ENCODE measurements around the gene PLCB4.

Gene PLCB4

DNA sequence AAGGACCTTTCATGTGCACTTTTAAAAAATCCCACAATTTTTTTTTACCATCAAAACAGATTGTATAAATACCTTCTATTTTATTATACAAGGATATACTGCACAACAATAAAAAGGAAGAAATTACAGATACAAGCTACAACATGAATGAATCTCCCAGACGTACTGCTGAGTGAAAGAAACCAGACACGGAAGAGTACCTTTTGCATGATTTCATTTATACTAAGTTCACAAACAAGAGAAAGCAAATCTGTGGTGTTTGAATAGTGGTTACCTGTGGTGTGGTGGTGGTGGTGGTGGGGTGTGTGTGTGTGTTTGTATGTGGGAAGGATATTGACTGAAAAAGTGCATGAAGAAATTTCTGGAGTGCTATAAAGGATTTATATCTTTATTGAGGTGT is 6.8 kb upstream of the PLCB4 start:
- no peak for DNase-seq

DNA sequence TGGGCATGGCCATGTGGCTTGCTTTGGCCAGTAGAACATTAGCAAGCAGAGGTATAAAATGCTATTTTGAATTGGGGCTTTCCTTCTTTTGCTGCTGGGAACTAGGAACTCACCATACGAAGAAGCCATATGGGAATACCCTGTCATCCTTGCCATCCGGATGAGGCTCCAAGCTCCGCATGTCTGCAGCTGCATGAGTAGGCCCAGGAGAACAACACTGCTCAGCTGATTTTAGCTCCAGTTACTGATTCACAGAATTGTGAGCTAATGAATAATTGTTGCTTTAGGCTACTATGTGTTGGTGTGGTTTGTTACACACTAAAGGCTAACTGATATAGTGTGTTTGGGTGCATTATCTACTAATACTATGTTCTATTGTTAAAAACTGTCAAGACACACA is 2.7 kb upstream of the PLCB4 start:
- DNase-seq, result no peak

DNA sequence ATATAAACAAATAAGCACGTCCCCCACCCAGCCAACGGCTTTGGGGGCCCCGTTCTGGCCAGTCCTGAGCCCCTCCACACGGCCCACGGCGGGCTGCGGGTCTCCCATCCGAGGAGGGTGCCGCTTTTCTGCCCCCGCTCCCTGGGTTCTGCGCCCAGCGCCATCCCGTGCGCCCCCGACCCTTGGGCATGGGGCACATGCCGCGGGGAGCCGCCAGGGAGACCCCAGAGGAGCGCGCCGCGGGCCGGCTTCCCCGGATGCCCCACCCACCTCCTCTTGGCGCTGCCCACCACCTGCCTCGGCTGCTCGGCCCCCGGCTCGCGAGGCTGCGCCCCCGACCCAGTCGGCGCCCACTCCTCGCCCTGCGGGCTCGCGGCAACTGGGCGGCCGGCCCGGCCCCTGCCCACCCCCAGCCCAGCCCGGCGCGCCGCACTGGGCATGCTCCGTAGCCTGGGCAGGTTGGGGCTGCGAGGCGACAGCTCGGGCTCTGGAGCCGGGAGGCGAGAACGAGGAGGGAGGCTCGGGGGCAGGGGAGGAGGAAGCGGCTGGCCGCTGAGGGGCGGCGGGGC is 570 bp upstream of the PLCB4 start:
- peak in 1 of 3 donors; percentile 36 for DNase-seq

DNA sequence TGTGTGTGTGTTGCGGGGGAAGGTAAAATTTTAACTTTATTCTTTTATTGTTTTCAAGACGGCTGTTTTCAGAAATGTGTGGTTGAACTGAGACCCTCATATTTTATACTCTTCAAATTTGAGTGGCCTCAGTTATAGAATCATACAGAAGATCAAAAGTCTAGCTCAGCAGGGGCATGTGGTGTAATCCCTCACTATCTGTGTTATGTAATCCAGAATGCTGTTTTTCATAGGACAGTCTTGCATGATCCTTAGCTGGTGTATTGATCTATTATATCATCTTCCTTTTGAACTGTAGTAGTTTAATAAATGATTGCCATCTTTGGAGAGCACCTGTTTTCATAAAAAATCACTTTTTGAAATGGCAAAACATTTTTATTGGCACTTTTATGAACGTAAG is 1.4 kb downstream of the PLCB4 start:
- DNase-seq, result no peak

DNA sequence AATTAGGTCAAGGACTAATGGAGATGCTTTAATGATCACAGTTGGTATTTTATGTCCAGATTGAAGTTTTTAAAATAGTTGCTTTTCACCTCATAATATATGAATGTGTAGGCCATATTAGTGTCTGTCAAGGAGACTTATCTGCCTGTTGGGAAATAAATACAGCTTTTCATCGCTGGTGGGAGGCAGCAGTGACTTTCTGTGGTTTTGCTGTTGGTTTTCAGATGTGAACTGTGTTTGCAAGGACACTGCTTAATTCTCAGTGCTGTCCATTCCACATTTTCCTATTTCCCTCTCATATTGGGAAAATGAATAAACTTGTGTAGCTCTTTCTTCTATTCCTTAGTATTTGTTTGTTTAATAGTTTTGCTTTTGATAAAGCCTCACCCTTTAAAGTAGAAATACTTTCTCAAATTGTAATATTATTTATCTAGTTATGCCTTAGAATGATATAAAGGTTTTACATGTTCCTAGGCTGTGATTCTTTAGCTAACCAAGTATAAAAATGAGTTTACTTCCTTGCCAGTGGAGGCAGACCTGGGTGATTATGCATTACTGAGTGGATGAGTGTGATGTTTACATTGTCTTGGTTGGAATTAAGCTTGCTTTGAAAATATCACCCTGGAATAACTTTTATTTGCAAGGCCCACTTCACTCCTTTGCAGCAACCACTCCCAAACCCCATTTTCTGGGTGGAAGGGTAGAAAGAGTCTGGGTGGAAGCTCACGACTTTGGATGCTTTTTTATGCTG is 3.3 kb downstream of the PLCB4 start:
- DNase-seq, result no peak

DNA sequence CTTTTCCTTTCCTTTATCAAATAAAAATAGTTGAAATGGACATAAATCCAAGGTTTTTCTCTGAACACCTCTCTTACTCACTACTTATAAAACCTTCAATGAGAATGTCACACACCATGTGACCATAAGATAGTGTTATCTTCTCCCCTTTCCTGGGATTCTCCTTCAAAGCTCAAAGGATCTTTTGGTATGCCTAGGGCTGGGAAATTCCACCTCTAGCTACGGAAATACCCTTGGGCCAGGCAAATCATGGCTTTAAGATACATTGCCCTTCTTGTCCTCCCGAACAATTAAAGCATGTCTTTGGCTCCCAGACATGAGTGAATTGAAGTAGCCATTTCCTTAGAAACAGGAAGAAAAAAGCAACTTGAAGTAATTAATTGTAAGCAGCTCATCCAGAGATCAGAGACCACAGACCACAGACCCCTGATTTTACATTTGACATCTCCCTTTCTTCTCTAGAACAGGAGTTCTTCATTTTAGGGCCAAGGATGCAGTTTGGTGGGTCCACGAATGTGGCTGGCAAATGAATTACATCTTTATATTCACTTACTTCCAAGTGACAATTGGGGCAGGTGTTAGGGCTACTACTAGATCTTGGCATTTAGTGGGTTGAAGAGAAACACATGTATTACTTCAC is 4.1 kb downstream of the PLCB4 start:
- peak in 1 of 3 donors; percentile 5 for DNase-seq

DNA sequence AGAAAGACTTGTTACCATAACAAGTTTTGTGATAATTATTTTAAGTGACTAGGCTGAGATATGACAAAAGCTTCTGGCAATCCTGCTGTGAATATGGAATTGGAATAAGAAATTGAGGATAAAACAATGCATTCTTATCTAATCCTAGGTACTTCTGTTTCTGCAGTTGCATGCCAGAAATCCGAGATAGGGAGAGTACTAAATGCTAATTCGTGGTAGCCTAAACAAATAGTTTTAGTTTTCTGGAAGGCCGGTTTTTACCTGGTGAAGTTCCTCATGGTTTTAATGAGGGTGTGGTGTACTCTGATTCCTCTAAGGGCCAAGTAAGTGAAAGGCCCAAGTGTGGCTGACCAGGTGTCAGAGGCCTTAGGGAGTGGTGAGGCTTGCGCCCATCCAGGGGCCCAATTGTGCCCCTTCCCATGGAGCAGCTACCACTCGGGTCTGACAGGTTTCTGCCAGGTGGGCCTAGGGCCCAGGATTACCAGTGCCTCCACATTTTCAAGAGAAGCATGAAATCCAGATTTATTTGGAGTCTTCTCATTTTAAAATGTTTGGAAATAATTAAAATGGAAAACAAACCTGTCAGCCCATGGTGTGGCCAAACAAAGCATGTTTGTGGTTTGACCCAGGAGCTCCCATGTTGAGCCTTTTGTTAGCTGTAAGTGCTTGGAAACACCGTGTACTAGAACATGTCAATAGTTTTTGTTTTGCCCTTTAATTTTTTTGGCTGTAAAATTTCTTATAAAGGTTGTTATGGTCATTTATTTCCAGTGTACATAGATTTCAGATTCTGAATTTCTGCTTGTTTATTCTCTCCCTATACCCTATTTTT is 6.6 kb downstream of the PLCB4 start:
- DNase-seq, result no peak

DNA sequence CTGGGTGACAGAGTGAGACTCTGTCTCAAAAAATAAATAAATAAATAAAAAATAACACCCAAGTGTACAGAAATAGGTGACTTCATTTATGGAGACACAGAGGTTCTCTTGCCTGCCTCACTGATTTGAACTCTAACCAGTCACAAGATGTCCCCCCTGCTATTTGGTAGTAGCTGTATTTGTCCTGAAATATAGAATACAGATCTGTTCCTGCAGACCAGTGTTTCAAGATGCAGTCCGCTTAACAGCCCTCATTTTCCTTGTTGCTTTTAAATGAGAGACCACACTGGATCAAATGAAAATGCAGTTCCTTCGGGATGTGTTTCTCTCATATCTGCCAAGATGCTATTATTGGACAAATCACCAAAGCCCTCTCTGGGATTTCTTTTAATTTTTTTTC is 7.6 kb downstream of the PLCB4 start:
- no peak for DNase-seq

DNA sequence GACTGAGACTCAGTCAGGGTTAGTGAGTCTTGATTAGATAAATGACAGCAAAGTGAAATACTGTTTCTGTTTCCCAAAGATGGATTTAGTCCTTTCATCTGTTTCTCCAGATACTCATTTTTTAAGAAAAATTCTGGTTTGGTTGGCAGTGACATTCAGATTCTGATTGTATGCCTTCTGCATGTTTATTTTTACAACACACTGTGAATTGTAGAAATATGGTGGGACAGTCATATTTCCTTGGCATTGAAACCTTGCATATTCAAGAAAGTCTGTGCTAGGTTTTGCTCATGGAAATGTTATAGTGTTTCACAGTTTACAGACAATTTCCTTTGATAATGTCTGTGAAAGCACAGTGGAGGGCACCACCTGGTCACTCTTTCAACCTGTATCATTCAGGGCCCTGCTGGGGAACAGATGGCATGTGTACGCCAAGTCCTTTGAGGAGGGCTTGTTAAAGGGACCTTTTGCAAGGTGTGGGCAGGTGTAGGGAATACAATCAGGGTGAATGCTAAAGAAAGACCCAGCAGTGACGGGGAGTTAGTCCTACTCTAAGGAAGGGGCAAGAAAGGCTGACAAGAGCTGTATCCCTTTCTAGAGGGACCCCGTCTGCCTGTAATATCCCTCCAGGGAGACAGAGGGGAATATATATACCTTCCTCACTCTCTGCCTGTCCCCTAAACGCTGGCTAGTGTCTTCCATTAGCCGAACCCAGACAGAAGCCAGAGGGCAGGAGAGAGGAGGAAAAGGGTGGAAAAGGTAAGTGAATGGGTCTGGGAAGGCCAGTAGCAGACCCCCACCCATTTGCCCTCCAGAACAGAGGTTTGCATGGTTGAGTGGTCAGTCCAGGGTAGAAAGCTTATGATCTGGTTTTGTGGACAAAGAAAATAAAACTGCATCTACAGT is 10.2 kb downstream of the PLCB4 start:
- no peak for DNase-seq

DNA sequence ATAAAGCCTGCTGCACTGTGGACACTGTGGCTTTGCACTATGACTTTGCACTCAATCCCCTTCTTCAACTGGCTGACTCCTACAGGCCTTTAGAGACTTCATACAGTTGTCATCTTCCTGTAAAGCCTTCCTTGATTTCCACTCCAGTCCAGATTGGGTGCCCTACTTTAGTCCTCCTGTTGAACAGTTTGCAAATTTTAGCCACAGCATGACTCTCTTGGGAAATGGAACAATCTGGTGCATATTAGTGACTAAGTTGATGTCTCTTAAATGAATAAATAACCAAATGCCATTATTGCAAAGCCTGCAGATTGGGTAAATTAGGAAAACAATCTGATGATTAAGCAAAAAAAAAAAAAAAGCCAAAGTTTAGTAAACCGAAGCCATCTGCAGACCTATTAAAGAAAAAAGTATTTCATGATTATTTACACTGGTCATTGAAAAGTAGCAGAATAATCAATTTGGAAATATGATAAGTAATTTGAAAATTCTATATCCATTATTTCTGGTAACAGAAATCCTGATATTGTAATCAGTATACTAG is 12.6 kb downstream of the PLCB4 start:
- no peak for DNase-seq

DNA sequence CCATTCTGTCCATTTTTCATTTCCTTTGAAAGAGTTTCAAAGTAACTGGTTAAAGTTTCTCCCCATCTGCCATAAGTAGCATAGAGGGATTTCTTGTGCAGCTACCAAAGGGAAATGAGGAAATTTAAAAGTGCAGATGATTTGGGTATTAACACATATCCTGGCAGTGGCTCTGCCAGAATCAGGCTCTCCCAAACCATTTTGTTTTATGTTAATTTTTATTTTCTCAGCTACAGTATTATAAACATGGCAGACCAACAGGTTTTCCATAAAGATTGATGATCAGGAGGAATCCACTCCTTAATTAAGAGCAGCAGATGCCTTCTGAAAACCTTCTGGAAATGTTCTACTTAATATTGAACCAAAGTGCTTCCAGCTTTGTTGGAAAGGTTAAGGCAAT is 13.9 kb downstream of the PLCB4 start:
- no peak for DNase-seq

DNA sequence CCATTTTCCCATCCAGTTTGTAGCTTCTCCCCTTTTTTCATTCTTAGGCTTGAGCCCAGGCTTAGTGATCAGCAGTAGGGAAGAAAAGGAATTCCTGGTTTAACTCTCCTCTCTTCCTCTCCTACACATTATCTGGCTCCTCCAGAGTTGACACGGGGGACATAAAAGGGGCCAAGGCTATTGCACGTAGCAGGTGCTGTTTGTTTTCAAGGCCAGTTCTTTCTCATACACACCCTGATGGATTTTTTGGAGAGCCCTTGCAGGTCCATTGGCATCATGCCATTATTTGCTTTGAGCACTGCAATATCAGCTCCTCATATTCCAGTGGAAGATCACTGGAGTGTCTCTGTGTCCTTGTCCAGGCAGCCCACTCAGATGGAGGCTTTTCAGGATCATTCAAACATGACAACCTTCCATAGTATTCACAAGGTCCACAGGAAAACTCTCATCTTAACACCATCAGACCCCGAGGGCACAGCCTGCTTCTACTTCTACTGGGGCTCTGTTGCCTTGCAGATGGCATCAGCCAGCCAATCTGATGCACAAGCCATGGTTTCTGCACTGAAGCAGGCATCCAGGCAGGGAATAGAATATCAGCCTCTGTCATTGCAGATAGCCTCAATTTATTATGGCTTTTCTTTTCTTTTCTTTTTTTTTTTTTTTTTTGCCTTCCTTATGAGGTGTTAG is 18.8 kb downstream of the PLCB4 start:
- no peak for DNase-seq

DNA sequence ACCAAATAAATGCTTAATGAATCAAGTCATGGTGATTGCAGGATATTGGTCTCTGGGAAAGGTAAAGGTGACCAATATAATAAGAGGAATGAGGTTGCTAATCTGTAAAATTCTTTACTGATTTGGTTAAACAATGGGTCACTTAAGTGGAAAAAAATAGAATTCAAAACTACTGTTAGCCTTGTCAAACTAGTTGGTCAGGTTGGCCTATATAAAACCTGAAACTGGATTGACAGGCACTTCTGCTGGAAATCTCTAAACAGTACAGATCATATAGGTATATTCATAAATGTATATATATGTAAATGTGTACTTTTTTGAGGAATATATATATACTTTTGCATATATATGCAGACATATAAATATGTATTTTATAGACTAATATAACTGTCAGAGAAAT is 19.7 kb downstream of the PLCB4 start:
- DNase-seq, result no peak

DNA sequence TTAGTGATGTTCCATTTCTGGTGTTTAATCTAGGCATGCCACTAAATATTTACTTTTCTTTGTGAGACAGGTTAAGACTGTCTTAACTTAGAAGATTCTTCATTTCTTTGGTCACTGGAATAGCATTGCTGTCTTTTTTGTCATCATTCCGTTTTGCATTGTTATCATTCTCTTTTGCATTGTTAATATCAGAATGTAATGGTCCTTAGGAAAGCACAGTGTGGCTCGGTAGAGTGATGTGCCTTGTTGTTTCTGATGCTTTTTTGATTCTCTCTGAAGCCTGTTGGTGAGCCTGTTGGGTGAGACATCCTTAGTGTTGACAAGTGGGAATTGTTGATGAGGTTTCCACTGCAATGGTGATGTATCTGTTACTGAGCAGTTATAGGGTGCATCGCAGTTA is 23.2 kb downstream of the PLCB4 start:
- no peak for DNase-seq

DNA sequence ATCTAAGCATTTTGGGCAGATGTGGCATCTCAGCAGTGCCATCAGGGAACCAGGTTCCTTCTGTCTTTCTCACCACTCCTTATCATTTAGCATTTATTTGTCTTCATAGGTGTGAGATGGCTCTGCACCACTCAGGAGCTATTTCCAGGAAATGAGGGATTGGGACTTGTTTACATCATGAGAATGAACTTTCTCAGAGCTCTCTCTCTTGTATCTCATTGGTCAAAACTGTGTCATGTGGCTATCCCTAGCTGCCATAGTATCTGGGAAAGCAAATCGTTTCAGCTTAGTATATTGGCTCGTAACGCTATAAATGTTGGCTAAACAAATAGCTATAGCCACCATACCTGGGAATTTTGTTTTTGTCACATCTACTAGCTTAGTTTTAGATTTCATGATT is 23.8 kb downstream of the PLCB4 start:
- DNase-seq, result no peak

DNA sequence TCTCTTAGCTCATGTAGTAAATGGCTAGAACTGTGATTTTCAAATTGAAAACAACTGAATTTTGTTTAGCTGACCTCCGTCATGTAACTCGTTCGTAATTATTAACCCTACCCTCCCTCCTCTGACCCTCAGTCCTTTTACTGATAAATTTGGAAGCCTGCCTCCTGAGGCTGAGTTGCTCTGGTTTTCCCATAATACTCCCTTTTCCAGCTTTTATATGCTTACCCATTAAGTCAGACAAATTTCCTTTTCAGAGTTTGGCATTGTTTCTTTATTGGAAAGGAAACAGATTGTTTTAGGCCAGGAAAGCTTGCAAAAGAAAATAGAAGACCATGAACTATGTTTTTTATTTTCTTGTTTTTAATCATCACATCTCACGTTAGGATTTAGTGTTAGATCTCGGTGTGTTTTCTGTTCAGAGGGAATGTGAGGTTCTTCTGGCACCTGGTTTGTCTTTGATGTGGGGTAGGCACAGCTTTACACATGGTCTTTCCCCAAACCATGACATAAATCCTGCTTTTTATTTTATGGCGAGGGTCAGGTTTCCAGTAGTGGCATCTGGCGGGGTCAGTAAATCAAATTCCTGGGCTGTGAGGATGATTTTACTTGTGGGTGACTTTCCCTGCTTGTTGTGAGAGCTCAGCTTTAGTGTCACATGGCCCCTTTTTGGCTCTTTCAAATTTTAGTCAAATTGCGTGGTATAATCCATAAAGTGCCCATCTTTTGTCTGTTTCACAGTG is 24.5 kb downstream of the PLCB4 start:
- DNase-seq, result no peak

DNA sequence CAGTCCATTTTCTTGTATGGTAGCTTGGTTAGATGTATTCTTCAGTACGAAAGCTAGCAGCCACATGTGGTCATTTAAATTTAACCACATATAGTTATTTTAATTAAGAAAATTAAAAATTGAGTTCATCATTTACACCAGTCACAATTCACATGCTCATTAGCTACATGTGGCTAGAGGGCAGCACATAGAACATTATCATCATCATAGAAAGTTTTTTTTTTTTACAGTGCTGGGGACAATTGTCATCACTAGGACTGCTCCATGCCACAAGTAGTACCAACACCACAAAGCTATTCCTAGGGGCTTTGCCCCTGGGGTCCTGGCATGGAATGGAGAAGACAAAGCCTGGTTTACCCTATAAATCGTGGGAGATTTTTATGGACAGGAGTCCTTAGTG is 30.5 kb downstream of the PLCB4 start:
- no peak for DNase-seq

DNA sequence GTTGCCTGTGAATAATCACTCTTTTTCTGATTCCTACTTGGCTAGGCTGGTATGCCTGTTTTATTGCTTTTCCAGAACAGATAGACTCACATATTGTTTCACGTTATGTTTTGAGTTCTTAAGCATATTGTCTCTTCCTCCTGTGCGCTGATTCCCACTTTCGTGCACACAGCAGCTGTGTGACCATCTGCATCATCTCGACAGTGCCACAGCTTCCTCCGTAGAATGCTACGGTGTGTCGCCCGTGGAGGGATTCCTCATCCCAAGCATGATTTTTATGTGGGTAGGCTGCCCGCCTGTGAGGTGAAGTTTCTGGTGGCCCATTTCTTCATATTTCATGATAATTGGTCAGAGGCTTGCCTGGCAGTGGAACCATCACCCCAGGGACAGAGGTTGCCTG is 31.8 kb downstream of the PLCB4 start:
- DNase-seq, result no peak

DNA sequence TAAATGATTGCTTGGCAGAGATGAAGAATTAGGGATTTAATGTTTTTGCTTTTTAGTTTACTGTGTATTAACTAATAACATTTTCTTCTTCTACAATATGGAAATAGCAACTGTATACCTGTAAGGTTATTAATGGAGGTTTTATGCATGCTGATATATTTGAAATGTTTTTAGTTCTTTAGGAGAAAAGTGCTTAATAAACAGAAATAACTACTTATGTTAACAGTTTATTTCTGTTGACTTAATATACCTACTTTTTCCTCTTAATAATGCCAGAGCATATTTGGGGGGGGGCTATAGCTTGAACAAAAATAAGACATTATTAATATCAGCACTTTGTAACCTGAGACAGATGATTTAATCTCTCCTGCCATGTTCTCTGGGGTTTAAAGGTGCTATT is 33.6 kb downstream of the PLCB4 start:
- DNase-seq, result no peak

DNA sequence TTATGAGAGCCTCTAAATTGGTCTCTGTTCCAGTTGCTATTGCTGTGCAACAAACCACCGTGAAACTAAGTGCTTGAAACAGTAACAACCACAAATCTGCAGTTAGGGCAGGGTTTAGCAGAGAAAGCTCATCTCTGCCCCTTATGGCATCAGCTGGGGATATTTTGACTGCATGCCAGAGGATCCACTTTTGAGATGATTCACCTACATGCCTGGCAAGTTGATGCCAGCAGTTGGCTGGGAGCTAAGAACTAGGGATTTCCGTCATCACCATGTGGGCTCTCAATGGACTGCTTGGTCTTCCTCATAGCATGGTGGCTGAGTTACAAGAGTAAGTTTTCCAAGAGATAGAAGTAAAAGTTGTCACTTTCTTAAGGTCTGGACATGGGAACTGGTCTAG is 35.1 kb downstream of the PLCB4 start:
- no peak for DNase-seq

DNA sequence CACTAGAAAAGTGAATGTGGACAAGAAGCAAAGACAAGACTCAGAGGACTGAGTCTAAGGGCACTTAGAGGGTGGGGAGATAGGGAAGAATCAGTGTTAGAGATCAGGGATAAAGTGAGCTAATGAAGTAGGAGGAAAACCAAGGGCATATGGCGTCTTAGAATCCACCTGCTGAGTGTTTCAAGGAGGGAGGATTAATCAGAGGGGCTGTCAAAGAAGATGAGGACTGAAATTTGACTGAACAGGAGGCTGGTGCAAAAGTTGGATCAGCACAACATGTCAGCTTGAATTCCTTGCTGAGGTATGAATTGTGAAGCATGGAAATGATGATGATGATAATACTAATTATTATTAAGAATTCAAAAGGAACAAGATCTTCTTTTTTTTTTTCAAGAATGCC is 39.4 kb downstream of the PLCB4 start:
- DNase-seq, result no peak
